HG02571 (cell line): ENCODE results near the gene C1QL4.

Source experiments
- ATAC-seq: cut with Tn5 transposase; IDR thresholded peaks from one replicate; pipeline ENCODE4 v1.9.1; 2021; ENCODE audit warnings: mild to moderate bottlenecking, moderate library complexity; ENCODE audit not compliant: unreplicated experiment

C1QL4 gene

GRCh38 chr12:49305762-49306510, 31.1 kb downstream of the C1QL4 start:
- no peak for ATAC-seq

- no peak for ATAC-seq
These were observed 32.8 kb downstream of the C1QL4 start for GRCh38 chr12:49304161-49304560.

GRCh38 chr12:49301760-49302159, 35.2 kb downstream of the C1QL4 start:
- no peak for ATAC-seq

- no peak for ATAC-seq
These were observed 38.8 kb downstream of the C1QL4 start for GRCh38 chr12:49298160-49298559.

- no peak for ATAC-seq
These were observed 39.3 kb downstream of the C1QL4 start for GRCh38 chr12:49297695-49298060.

- ATAC-seq = no peak
These were observed 39.9 kb downstream of the C1QL4 start for GRCh38 chr12:49296836-49297694.

GRCh38 chr12:49296034-49296835, 40.8 kb downstream of the C1QL4 start:
- ATAC-seq = no peak

GRCh38 chr12:49295082-49295936, 41.7 kb downstream of the C1QL4 start, which contains the start of gene PRPH:
Gene PRPH (plus strand): TSS chr12:49295147. CDS start chr12:49295201, 54 bp downstream.
- no peak for ATAC-seq

GRCh38 chr12:49294804-49295081, 42.2 kb downstream of the C1QL4 start:
- no peak for ATAC-seq

GRCh38 chr12:49294086-49294803, 42.7 kb downstream of the C1QL4 start:
- ATAC-seq = no peak

GRCh38 chr12:49293056-49293956, 43.7 kb downstream of the C1QL4 start:
- no peak for ATAC-seq

GRCh38 chr12:49292729-49293055, 44.3 kb downstream of the C1QL4 start:
- ATAC-seq = no peak

- ATAC-seq = no peak
These were observed 47.9 kb downstream of the C1QL4 start for GRCh38 chr12:49288922-49289555.

- ATAC-seq = no peak
These were observed 48.6 kb downstream of the C1QL4 start for GRCh38 chr12:49288412-49288853.

- ATAC-seq = no peak
These were observed 49.1 kb downstream of the C1QL4 start for GRCh38 chr12:49287876-49288275.

- ATAC-seq = no peak
These were observed 52.3 kb downstream of the C1QL4 start for GRCh38 chr12:49284672-49285071.

GRCh38 chr12:49283541-49284429, 53.2 kb downstream of the C1QL4 start:
- ATAC-seq = no peak
